PFSK-1 (cell line): Measurements from ENCODE around the gene PSMA8.

Experiments
- FOXP2 ChIP-seq: optimal IDR thresholded peaks from 2 replicates; pipeline ENCODE3; 2011; ENCODE audit warnings: borderline replicate concordance, control low read depth, inconsistent platforms; ENCODE audit not compliant: insufficient read depth; ENCODE audit errors: extremely low read length, extremely low read depth
- POLR2AphosphoS5 ChIP-seq: IDR thresholded peaks from 2 replicates; pipeline ENCODE4 v1.6.1; 2012; ENCODE audit warnings: low read depth, mild to moderate bottlenecking, control low read depth, low read length, moderate library complexity
- SIN3A ChIP-seq: IDR thresholded peaks from 2 replicates; pipeline ENCODE4 v1.6.1; 2012; ENCODE audit warnings: mild to moderate bottlenecking, low read length, moderate library complexity, borderline replicate concordance; ENCODE audit not compliant: insufficient read depth
- TAF1 ChIP-seq: IDR thresholded peaks from 2 replicates; pipeline ENCODE4 v1.6.1; 2012; ENCODE audit warnings: low read length, control low read depth, borderline replicate concordance; ENCODE audit not compliant: insufficient read depth
- TF ChIP-seq, protein P1 (sequence below), 2 experiments: IDR thresholded peaks; 2 replicates each; pipeline versions ENCODE4 v1.6.1 to v1.8.0; 2011 to 2012; ENCODE audit warnings: low read depth in 2 of 2, low read length in 2 of 2, control low read depth in 1 of 2, inconsistent platforms in 1 of 2, mild to moderate bottlenecking in 1 of 2, moderate library complexity in 1 of 2; ENCODE audit not compliant: insufficient read depth in 1 of 2

DNA sequence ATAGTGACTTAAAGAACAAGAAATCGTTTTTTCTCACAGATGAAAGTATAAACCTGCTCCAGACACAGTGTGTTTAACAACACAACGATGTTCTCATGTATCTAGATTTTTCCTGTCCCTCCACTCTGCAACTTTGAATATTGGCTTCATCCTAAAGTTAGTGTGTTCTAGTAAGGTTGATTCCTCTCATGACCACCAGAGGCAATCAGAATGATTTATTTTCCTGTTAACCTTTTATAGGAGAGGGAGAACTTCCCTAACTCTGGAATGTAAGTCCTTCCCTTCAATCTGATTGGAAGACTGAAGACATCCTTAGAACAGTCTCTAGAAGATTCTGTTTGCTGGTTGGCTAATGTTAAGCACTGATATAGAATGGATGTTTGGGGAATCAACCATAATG lies 51.6 kb downstream of the PSMA8 start:
- TF ChIP-seq POLR2AphosphoS5 (no peak), FOXP2 (no peak), TAF1 (no peak), SIN3A (no peak)
- TF ChIP-seq, protein P1, sequence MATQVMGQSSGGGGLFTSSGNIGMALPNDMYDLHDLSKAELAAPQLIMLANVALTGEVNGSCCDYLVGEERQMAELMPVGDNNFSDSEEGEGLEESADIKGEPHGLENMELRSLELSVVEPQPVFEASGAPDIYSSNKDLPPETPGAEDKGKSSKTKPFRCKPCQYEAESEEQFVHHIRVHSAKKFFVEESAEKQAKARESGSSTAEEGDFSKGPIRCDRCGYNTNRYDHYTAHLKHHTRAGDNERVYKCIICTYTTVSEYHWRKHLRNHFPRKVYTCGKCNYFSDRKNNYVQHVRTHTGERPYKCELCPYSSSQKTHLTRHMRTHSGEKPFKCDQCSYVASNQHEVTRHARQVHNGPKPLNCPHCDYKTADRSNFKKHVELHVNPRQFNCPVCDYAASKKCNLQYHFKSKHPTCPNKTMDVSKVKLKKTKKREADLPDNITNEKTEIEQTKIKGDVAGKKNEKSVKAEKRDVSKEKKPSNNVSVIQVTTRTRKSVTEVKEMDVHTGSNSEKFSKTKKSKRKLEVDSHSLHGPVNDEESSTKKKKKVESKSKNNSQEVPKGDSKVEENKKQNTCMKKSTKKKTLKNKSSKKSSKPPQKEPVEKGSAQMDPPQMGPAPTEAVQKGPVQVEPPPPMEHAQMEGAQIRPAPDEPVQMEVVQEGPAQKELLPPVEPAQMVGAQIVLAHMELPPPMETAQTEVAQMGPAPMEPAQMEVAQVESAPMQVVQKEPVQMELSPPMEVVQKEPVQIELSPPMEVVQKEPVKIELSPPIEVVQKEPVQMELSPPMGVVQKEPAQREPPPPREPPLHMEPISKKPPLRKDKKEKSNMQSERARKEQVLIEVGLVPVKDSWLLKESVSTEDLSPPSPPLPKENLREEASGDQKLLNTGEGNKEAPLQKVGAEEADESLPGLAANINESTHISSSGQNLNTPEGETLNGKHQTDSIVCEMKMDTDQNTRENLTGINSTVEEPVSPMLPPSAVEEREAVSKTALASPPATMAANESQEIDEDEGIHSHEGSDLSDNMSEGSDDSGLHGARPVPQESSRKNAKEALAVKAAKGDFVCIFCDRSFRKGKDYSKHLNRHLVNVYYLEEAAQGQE (IDR thresholded peaks at IDR 0.05; ENCODE audit: insufficient read depth in 1 of 2, low read depth in 2 of 2, low read length in 2 of 2) = no peak
